KMS-11 (cell line): ENCODE data around the gene MAPKAP1.

Experiments
- H2AFZ ChIP-seq: fragments of 200-600 bp; sonication (generic); 2 replicates; pipeline ENCODE4 v1.6.1; 2016; ENCODE audit warnings: antibody characterized with exemption, mixed run types, low read depth
- H3K27ac ChIP-seq: fragments of 200-600 bp; sonication (generic); 2 replicates; pipeline ENCODE4 v1.6.1; 2016; ENCODE audit warnings: mild to moderate bottlenecking, mixed run types
- H3K27me3 ChIP-seq: fragments of 200-600 bp; sonication (generic); 2 replicates; pipeline ENCODE4 v1.6.1; 2017; ENCODE audit warnings: mild to moderate bottlenecking, low read depth, mixed run types, moderate library complexity; ENCODE audit not compliant: insufficient read depth
- H3K36me3 ChIP-seq: fragments of 200-600 bp; sonication (generic); 2 replicates; pipeline ENCODE4 v1.6.1; 2017; ENCODE audit warnings: mild to moderate bottlenecking, mixed run types; ENCODE audit not compliant: insufficient read depth
- H3K4me1 ChIP-seq: fragments of 200-600 bp; sonication (generic); 2 replicates; pipeline ENCODE4 v1.6.1; 2016; ENCODE audit warnings: mild to moderate bottlenecking, low read depth, mixed run types; ENCODE audit not compliant: poor library complexity, severe bottlenecking
- H3K4me2 ChIP-seq: fragments of 200-600 bp; sonication (generic); 2 replicates; pipeline ENCODE4 v1.7.0; 2016; ENCODE audit warnings: mild to moderate bottlenecking, mixed run types
- H3K4me3 ChIP-seq: fragments of 200-600 bp; sonication (generic); IDR thresholded peaks from 2 replicates; pipeline ENCODE4 v1.6.1; 2017; ENCODE audit warnings: low read depth, low read length, mixed read lengths; ENCODE audit not compliant: insufficient read depth
- H3K79me2 ChIP-seq: fragments of 200-600 bp; sonication (generic); 2 replicates; pipeline ENCODE4 v1.6.1; 2016; ENCODE audit warnings: low read depth, mixed run types; ENCODE audit not compliant: insufficient read depth
- H3K9ac ChIP-seq: fragments of 200-600 bp; sonication (generic); 2 replicates; pipeline ENCODE4 v1.6.1; 2016; ENCODE audit warnings: mild to moderate bottlenecking, mixed run types
- H4K20me1 ChIP-seq: fragments of 200-600 bp; sonication (generic); 2 replicates; pipeline ENCODE4 v1.6.1; 2016; ENCODE audit warnings: mild to moderate bottlenecking, mixed run types; ENCODE audit not compliant: insufficient read depth
- CTCF ChIP-seq: fragments of 200-600 bp; sonication (generic); conservative IDR thresholded peaks from 2 replicates; pipeline ENCODE4 v1.6.1; 2017; ENCODE audit warnings: low read depth, mild to moderate bottlenecking, antibody characterized with exemption, low read length, moderate library complexity, mixed read lengths

The MAPKAP1 gene

GRCh38 chr9:125544484-125544883 lies 162.5 kb downstream of the MAPKAP1 start:
- Histone ChIP-seq H2AFZ (no peak overlapping the region), H3K27ac (no peak overlapping the region), H3K79me2 (no peaks in the 10 kb centered on the region), H4K20me1 (no peaks in the 10 kb centered on the region), H3K36me3 (no peaks in the 10 kb centered on the region), H3K4me1 (no peaks in the 10 kb centered on the region), H3K27me3 (no peaks in the 10 kb centered on the region), H3K4me3 (no peak overlapping the region), H3K9ac (no peak overlapping the region), H3K4me2 (no peak overlapping the region)
- TF ChIP-seq CTCF = no peak

- no peaks in the 10 kb centered on the region for H3K79me2 ChIP-seq
- H3K27me3 ChIP-seq = no peaks in the 10 kb centered on the region
- no peak for TF ChIP-seq CTCF
- H3K27ac ChIP-seq = no peak overlapping the region
- H2AFZ ChIP-seq = no peak overlapping the region
- no peaks in the 10 kb centered on the region for H3K4me1 ChIP-seq
- no peaks in the 10 kb centered on the region for H4K20me1 ChIP-seq
- no peak overlapping the region for H3K4me3 ChIP-seq
- H3K4me2 ChIP-seq = no peak overlapping the region
- H3K9ac ChIP-seq = no peak overlapping the region
- H3K36me3 ChIP-seq = no peaks in the 10 kb centered on the region
Observed at GRCh38 chr9:125541840-125542243, 165.2 kb downstream of the MAPKAP1 start.

- no peak for TF ChIP-seq CTCF
- Histone ChIP-seq H3K36me3 (no peaks in the 10 kb centered on the region), H3K9ac (no peak overlapping the region), H3K4me3 (no peak overlapping the region), H3K79me2 (no peaks in the 10 kb centered on the region), H3K27ac (no peak overlapping the region), H3K4me2 (no peak overlapping the region), H3K27me3 (no peaks in the 10 kb centered on the region), H3K4me1 (no peaks in the 10 kb centered on the region), H2AFZ (no peak overlapping the region), H4K20me1 (no peaks in the 10 kb centered on the region)
Observed at GRCh38 chr9:125540497-125540896, 166.5 kb downstream of the MAPKAP1 start.

GRCh38 chr9:125538092-125538473 lies 168.9 kb downstream of the MAPKAP1 start:
- H3K9ac ChIP-seq = no peak overlapping the region
- no peak overlapping the region for H3K27ac ChIP-seq

More at GRCh38 chr9:125538092-125538473, 168.9 kb downstream of the MAPKAP1 start:
- no peaks in the 10 kb centered on the region for H3K36me3 ChIP-seq
- no peak for TF ChIP-seq CTCF
- H2AFZ ChIP-seq = no peak overlapping the region
- H3K4me1 ChIP-seq = no peaks in the 10 kb centered on the region
- no peaks in the 10 kb centered on the region for H3K27me3 ChIP-seq
- no peaks in the 10 kb centered on the region for H3K79me2 ChIP-seq
- no peak overlapping the region for H3K4me3 ChIP-seq
- H3K4me2 ChIP-seq = no peak overlapping the region
- H4K20me1 ChIP-seq = no peaks in the 10 kb centered on the region
